ENCODE results near the gene STK32C.
"Not testable (repeated sequence)": the region's sequence is repeated elsewhere in the genome, so short reads cannot be mapped to it uniquely, and the experiment has no call there.

The STK32C gene

GRCh38 chr10:132336919-132337407 lies 29.2 kb upstream of the STK32C start:
- DNase-seq, result no peak

DNA sequence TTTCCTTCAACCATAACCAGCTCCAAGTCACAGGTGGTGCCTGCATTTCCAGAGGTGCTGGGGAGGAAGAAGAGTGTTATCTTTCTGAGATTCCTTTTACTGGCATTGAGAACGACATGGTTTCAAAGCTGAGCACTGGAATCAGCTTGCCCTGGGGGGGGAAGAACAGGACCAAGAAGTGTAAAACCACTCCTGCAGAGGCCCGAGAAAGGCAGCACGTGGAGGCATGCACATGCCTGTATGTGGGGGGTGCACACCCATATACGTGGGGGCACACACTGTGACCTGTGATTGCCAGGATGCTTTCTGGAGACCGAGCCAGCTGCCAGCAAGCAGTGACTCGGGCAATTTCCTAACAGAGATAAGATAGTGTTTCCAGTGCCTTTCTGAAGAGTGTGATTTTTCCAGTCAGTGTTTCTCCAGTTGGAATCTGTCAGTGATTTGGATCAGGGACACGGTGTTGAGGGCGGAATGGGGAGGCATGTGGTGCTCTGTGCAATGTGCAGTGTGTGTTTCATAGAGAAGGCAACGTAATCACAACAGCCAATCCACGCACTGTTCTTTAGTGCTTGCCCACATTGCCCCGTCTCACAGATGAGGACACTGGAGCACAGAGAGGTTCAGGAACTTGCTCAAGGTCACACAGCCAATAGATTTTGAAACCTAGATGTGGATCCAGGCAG lies 28.5 kb upstream of the STK32C start:
- DNase-seq, result no peak

DNA sequence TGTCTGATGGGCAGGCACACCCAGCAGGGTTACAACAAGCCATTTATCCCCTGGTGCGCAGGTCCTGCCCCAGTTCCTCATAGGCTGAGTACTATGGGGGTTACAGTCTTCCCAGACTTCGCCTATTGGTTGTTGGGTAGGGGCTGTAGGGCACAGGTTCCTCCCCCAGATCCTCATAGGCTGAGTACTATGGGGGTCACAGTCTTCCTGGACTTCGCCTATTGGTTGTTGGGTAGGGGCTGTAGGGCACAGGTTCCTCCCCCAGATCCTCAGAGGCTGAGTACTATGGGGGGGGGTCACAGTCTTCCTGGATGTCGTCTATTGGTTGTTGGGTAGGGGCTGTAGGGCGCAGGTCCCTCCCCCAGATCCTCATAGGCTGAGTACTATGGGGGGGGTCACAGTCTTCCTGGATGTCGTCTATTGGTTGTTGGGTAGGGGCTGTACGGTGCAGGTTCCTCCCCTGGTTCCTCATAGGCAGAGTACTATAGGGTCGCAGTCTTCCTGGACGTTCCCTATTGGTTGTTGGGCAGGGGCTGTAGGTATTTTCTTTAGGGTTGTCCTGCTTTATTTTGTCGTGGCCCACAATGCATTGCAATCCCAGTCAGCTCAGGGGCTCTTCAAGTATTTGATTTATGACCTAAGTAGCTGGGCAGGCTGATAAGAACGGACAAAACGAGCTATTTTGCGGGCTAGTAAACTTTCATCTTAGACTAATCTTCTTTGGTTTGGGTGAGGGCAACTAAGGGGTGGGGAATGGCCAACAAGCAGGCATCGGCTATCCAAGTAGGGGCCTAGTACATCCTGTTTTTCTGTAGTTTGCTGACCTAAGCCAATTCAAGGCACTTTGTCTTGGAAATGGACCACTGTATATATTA lies 27.7 kb upstream of the STK32C start:
- DNase-seq, result no peak

GRCh38 chr10:132334631-132335188 lies 27.0 kb upstream of the STK32C start:
- DNase-seq, result no peak

DNA sequence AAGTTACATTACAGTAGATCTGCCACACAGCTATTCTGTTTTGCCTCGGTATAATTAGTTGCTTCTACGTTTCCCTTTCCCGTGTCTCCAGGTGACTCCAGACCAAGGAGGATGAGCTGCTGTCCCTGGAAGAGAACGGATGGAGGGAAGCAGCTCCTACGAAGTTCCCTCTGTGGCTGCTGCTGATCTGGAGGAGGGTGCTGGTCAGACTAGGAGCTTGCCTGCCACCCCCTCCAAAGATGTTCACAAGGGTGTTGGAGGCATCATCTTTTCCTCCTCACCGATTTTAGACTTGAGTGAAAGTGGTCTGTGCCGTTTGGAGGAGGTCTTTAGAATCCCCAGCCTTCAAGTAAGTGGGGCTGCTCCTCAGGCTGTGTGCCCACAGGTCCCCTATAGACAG lies 25.6 kb upstream of the STK32C start:
- no peak for DNase-seq

DNA sequence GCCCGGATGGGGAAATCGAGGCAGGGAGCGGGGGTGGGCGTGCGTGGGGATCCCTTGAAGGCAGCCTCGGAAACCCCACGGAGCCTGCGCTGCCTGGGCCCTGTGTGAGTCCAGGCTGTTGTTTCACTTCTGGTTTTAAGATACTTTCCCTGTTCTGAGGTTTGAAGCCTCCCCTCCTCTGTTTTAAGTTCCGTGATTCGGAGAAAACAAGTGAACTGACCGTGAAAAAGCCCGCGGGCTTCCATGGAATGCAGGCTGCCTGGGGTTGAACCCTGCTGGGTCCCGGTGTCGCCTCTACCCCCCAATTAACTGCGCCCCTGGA lies 24.6 kb upstream of the STK32C start:
- no peak for DNase-seq

- peak; percentile 98 for DNase-seq
Measured at GRCh38 chr10:132331601-132332432, 24.1 kb upstream of the STK32C start, which contains the start of gene LRRC27. Gene LRRC27 (plus strand): TSS chr10:132332193. CDS start chr10:132333525, 1,332 bp downstream.

- DNase-seq, result no peak
Measured at GRCh38 chr10:132330486-132330833, 22.7 kb upstream of the STK32C start.

DNA sequence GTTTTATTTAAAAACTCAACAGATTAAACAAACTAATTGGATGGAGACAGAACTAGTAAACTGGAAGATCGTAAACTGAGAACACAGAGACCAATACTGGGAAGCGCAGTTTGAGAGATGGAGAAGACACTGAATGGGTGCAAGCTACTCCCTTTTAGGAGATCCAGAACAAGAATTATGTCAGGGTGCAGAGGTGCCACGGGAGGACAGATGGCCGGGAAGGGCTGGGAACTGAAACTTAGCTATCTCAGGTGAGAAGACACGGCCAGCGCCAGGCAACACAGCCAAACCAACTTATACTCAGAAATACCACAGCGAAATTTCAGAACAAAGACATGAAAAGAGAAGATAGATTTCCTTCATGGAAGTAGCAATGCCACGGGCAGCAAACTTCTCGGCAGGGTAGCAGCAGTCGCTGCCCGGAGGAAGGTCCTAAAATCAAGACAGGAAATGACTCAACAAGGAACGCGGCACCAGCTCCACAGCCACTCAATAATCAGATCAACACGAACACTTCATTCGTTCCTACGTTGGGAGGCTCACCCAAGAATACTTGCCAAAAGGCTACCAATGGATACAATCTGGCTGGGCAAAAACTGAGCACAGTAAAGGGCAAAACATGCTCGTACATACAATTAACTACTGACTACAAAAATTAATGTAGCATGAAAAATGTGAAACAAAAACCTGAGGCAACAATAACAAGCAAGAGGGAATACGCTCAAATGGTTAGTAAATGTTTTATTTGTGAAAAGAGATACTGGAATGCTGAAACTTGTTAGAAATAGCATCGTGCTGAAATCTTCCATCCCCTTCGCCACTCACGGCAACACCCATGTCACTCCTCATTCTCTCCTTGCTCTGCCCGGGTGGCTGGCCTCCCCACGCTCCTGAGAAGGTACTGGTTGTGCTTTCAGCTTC lies 22.1 kb upstream of the STK32C start:
- peak; percentile 20 for DNase-seq

- no peak for DNase-seq
Measured at GRCh38 chr10:132328738-132329137, 21.0 kb upstream of the STK32C start.

DNA sequence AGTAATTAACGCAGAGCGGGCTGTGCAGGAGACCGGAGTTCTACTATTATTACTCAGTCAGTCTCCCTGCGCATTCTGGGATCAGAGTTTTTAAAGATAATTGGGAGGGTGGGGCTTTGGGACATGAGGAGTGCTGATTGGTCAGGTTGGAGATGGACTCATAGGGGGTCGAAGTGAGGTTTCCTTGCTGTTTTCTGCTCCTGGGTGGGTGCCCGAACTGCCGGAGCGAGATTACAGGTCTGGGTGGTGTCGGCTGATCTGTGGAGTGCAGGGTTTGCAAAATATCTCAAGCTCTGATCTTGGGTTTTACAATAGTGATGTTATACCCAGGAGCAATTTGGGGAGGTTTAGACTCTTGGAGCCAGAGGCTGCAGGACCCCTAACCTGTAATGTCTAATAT lies 20.4 kb upstream of the STK32C start:
- no peak for DNase-seq

- DNase-seq, result peak; percentile 67
Measured at GRCh38 chr10:132326925-132327324, 19.2 kb upstream of the STK32C start.

DNA sequence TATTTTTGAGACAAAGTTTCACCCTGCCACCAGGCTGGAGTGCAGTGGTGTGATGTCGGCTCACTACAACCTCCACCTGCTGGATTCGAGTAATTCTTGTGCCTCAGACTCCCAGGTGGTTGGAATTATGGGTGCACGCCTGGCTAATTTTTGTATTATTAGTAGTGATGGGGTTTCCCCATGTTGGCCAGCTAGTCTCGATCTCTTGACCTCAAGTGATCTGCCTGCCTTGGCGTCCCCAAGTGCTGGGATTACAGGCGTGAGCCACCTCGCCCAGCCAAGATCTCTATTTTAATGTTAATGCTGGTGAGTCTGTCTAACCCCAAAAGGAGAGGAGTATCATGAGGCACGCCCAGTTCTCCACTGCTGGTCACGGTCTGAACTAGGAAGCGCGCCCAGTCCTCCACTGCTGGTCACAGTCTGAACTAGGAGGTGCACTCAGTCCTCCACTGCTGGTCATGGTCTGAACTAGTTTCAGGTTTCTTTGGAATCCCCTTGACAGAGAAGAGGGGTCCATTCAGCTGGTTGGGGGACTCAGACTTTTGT lies 18.7 kb upstream of the STK32C start:
- DNase-seq, result no peak

DNA sequence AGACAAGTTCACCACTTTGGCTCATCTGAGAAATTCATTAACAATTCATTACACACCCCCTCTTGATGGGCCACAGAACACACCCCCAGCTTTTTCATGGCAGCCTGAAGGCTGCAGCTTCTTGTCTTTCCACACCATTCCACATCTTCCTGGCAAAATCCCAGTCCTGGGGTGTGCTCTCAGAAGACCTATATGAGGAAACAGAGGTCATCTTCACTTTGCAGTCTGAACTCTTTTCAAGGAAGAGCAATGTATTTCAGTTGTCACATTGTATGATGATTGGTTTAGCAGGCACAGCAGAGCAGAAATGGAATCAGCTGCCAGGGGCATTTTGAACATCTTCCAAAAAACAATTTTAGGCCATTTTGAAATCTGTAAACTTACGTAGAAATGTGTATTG lies 16.4 kb upstream of the STK32C start:
- DNase-seq, result no peak

- no peak for DNase-seq
Measured at GRCh38 chr10:132322586-132323048, 14.9 kb upstream of the STK32C start.

DNA sequence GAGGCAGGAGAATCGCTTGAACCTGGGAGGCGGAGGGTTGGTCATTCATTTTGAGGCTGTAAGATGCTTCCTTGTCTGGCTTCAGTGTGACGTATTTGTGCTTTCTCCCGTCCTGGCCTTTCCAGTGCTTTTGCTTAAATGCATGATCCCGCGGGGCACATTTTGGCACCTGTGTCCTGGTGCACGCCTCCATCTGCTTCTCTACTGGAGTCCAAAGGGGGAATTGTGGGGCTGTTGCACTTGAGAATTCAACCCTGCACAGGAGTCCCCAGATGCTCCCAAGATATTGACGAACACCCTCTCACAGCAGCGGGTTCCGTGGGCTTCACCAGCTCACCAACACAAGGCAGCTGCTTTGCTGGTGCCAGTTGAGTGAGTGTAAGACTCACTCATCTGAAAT lies 14.0 kb upstream of the STK32C start:
- no peak for DNase-seq

GRCh38 chr10:132320654-132321469 lies 13.1 kb upstream of the STK32C start:
- no peak for DNase-seq

GRCh38 chr10:132319853-132320653 lies 12.3 kb upstream of the STK32C start:
- DNase-seq, result peak; percentile 34

- DNase-seq, result not testable (repeated sequence)
Measured at GRCh38 chr10:132317477-132317876, 9.7 kb upstream of the STK32C start.

DNA sequence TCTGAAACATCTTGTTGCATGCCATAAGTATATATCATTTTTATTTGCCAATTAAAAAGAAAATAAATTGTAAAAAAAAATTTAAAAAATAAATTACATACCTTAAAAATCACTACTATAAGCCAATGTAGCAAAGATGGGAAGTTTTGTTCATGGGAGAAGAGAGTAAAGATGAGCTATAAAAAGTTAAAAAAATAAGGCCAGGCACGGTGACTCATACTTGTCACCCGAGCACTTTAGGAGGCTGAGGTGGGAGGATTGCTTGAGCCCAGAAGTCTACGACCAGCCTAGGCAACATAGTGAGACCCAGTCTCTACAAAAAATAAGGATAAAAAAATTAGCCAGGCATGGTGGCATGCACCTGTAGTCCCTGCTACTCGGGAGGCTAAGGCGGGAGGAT lies 8.4 kb upstream of the STK32C start:
- no peak for DNase-seq

Data from stimulated activated naive CD4-positive, alpha-beta T cell treated with Interleukin-2 at 50 U/mL for 16 hours (primary cell).